ENCODE measurements around the gene OGFOD1. TPM values are rescaled to one million over a fixed set of nuclear protein-coding genes. Genes with fewer than 3 reads are reported as not detected.

The OGFOD1 gene
- total RNA-seq, 4 donors from 2014 or later, result 18.3 to 47.1 (median 33.1) TPM

DNA sequence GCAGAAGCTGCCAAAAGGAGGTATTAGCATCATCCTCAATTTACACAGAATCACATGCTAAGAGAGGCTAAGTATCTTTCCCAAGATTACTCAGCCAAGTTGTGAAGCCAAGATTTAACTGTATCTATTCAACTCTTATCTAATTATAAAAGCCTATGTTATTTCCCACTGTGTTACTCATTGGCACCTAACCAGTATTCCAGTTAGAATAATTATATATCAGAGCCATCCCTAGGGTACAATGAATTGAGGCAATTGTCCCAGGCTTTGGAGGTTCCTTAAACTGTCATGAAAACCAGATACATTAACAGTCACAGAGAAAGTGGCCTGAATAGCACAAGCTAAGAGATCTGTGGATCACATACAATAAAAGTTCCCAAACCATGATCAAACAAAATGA lies 15.1 kb upstream of the OGFOD1 start:
- peaks cover 10 to 80% (median 52%) of the 10 kb centered on the region in 4 donors for H3K36me3 ChIP-seq
- TF ChIP-seq CTCF (IDR thresholded peaks at IDR 0.05) (no peak), POLR2A (IDR thresholded peaks at IDR 0.05; ENCODE audit: low read depth) (no peak), EP300 (IDR thresholded peaks at IDR 0.05) (no peak), POLR2AphosphoS5 (IDR thresholded peaks at IDR 0.05) (no peak)
- intact Hi-C loops (cut with DNase I), result no loop called here

GRCh38 chr16:56438038-56438437 lies 13.3 kb upstream of the OGFOD1 start:
- Histone ChIP-seq H3K4me3 (no peak overlapping the region), H3K27ac (replicated peaks in 1 of 4) (no peak overlapping the region), H3K36me3 (peaks cover 10 to 82% (median 47%) of the 10 kb centered on the region in 4 donors), H3K27me3 (no peaks in the 10 kb centered on the region), H3K9me3 (no peaks in the 10 kb centered on the region), H3K4me1 (no peaks in the 10 kb centered on the region)
- 100% methylated on average over 1 of the region's 1 CpG for WGBS
- intact Hi-C loops (cut with DNase I), result no loop called here
- no peak for TF ChIP-seq POLR2A (IDR thresholded peaks at IDR 0.05; ENCODE audit: low read depth)
- no peak for DNase-seq (ENCODE audit: extremely low spot score)

More for the DNA sequence above, 15.1 kb upstream of the OGFOD1 start:
- DNase-seq (ENCODE audit: extremely low spot score), result no peak
- Histone ChIP-seq H3K9me3 (no peaks in the 10 kb centered on the region), H3K27ac (replicated peaks in 1 of 4) (no peak overlapping the region), H3K27me3 (no peaks in the 10 kb centered on the region), H3K4me1 (no peaks in the 10 kb centered on the region), H3K4me3 (no peak overlapping the region)

- intact Hi-C loops (cut with DNase I), result no loop called here
- H3K27me3 ChIP-seq, result no peaks in the 10 kb centered on the region
- no peak for DNase-seq (ENCODE audit: extremely low spot score)
- peaks cover 23 to 37% (median 34%) of the 10 kb centered on the region in 4 donors for H3K4me1 ChIP-seq
- peaks cover 4 to 50% (median 40%) of the 10 kb centered on the region in 4 donors for H3K36me3 ChIP-seq
- no peak overlapping the region for H3K27ac ChIP-seq (replicated peaks in 1 of 4)
- no peak for TF ChIP-seq CTCF (IDR thresholded peaks at IDR 0.05)
- no peak for TF ChIP-seq EP300 (IDR thresholded peaks at IDR 0.05)
- TF ChIP-seq POLR2AphosphoS5 (IDR thresholded peaks at IDR 0.05), result no peak
- no peak for TF ChIP-seq POLR2A (IDR thresholded peaks at IDR 0.05; ENCODE audit: low read depth)
- no peaks in the 10 kb centered on the region for H3K9me3 ChIP-seq
- H3K4me3 ChIP-seq, result no peak overlapping the region
- 89% methylated on average over 2 of the region's 2 CpGs for whole genome bisulfite sequencing
Measured at GRCh38 chr16:56447286-56447685, 4.1 kb upstream of the OGFOD1 start.

DNA sequence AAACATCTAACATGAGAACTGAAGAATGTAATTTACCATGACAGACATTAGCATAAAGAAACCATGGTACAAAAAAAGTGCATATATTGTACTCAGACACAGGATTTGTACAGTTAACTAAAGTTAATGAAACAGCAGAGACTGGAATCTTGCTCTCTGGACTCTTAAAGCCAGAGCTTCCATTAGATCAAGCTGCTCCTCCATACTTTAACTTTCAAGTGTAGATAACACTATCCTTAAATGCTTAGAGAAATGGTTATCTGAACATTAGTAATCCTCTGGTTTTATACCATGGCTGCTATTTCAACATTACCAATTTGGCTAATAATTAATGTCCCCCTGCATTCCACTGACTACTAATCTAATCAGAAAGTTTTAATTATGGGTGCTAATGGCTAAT lies 3.3 kb upstream of the OGFOD1 start:
- no peak overlapping the region for H3K4me3 ChIP-seq
- H3K27me3 ChIP-seq, result no peaks in the 10 kb centered on the region
- intact Hi-C loops (cut with DNase I), result no loop called here
- no peaks in the 10 kb centered on the region for H3K9me3 ChIP-seq
- no peak overlapping the region for H3K27ac ChIP-seq (replicated peaks in 1 of 4)
- TF ChIP-seq POLR2AphosphoS5 (IDR thresholded peaks at IDR 0.05), result no peak
- TF ChIP-seq POLR2A (IDR thresholded peaks at IDR 0.05; ENCODE audit: low read depth), result no peak
- no peak for TF ChIP-seq EP300 (IDR thresholded peaks at IDR 0.05)
- no peak for TF ChIP-seq CTCF (IDR thresholded peaks at IDR 0.05)
- H3K4me1 ChIP-seq, result peaks cover 30 to 44% (median 41%) of the 10 kb centered on the region in 4 donors
- DNase-seq (ENCODE audit: extremely low spot score), result no peak
- peaks cover 4 to 45% (median 37%) of the 10 kb centered on the region in 4 donors for H3K36me3 ChIP-seq

DNA sequence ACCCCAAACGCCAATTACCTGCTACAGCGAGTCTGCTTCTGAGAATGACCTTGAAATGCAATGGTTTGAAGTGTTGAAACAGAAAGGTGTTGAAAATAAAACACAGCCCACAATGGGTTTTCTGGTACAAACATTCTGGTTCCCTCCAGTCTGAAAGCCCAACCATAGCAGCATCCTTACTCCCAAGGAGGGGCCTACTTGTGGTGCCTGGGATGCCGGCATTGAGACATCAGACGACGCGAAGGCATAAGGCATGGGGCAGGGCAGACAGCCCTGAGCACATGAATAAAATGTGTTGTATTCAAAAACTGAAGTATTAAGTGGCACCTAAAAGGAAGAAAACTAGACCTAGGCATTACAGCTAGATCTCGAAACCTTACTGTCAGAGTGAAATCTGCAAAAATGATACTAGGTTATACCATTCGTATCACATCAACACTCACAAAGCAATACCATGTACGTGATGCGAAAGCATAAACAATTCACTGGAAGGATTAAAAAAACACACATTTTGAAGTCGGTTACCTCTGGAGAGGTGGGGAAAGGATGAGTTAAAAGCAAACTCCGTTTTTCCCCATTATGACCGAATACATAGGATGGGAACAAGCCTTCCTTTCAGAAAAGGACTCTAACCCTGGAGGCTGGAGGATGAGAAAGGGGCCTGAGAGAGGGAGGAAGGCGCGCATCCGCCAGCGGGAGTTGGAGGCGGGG lies 924 bp upstream of the OGFOD1 start:
- intact Hi-C loops (cut with DNase I), result no loop called here
- peak overlapping the region; percentile 82 to 89 (median 86) for H3K27ac ChIP-seq (replicated peaks in 1 of 4)
- no peak for DNase-seq (ENCODE audit: extremely low spot score)
- TF ChIP-seq EP300 (IDR thresholded peaks at IDR 0.05), result no peak
- TF ChIP-seq POLR2A (IDR thresholded peaks at IDR 0.05; ENCODE audit: low read depth), result no peak
- TF ChIP-seq POLR2AphosphoS5 (IDR thresholded peaks at IDR 0.05), result no peak
- no peak for TF ChIP-seq CTCF (IDR thresholded peaks at IDR 0.05)
- 7% methylated on average over 18 of the region's 18 CpGs for WGBS
- H3K27me3 ChIP-seq, result no peaks in the 10 kb centered on the region
- H3K36me3 ChIP-seq, result peaks cover 4 to 46% (median 35%) of the 10 kb centered on the region in 4 donors
- H3K4me3 ChIP-seq, result peak overlapping the region; percentile 70 to 96 (median 86)
- peaks cover 32 to 56% (median 47%) of the 10 kb centered on the region in 4 donors for H3K4me1 ChIP-seq
- H3K9me3 ChIP-seq, result no peaks in the 10 kb centered on the region

All from esophagus muscularis mucosa (tissue), 4 donors.